ENCODE results near the gene NAP1L1. TPM values are rescaled to one million over a fixed set of nuclear protein-coding genes. Genes with fewer than 3 reads are reported as not detected.

NAP1L1 gene
- total and polyA plus RNA-seq, 2 experiments from 2014 or later, result 658 to 996 TPM

DNA sequence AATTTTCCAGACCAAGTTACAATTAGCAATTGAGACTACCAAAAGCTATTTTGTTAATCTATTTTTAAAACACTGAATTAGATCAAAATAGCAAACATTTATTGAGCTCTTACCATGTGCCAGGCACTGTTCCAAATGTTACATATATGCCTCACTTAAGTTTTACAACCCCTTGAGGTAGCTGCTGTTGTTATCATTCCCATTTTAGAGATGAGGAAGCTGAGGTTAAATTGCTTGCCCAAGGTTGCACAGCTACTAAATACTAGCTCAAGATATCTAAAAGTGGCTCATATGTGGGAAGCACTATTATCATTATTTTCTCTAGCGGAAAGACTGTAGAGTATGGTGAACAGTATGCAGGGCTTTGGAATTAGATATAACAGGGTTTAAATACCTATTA, 19.5 kb upstream of the NAP1L1 start:
- no peaks in the 10 kb centered on the region for H3K9me3 Mint-ChIP-seq
- no peak overlapping the region for H3K27ac Mint-ChIP-seq
- Histone ChIP-seq H3K27me3 (ENCODE audit: insufficient read depth) (no peaks in the 10 kb centered on the region), H3K79me2 (replicated peaks; ENCODE audit: insufficient read depth) (no peaks in the 10 kb centered on the region), H3K9me2 (ENCODE audit: insufficient read depth) (no peaks in the 10 kb centered on the region), H4K20me1 (replicated peaks; ENCODE audit: insufficient read depth) (no peaks in the 10 kb centered on the region), H3K36me3 (ENCODE audit: insufficient read depth) (no peaks in the 10 kb centered on the region), H3K4me2 (no peak overlapping the region), H3F3A (replicated peaks; ENCODE audit: low read depth) (no peaks in the 10 kb centered on the region), H2AFZ (no peak overlapping the region), H3K4me1 (ENCODE audit: insufficient read depth) (no peaks in the 10 kb centered on the region), H3K4me3 (no peak overlapping the region), H3K27ac (ENCODE audit: low read depth) (0 out of 2 replicates have a peak overlapping the region, but pooled peaks have one; percentile 48)
- TF ChIP-seq POLR2AphosphoS5 (IDR thresholded peaks at IDR 0.05; ENCODE audit: low read depth) (no peak), ZNF331 (CRISPR knock-in tag; IDR thresholded peaks at IDR 0.05; ENCODE audit: low read depth) (no peak), EZH2 (IDR thresholded peaks at IDR 0.05; ENCODE audit: low read depth, unreplicated experiment) (no peak), STAT1 (IDR thresholded peaks at IDR 0.05; ENCODE audit: unreplicated experiment) (no peak), CREB1 (CRISPR knock-in tag; IDR thresholded peaks at IDR 0.05; ENCODE audit: low read depth) (no peak), JUNB (IDR thresholded peaks at IDR 0.05; ENCODE audit: unreplicated experiment) (no peak), NANOG (IDR thresholded peaks at IDR 0.05; ENCODE audit: borderline replicate concordance) (no peak), ZNF114 (CRISPR knock-in tag; IDR thresholded peaks at IDR 0.05) (no peak), EZH2phosphoT487 (IDR thresholded peaks at IDR 0.05; ENCODE audit: unreplicated experiment) (no peak)
- TF ChIP-seq, protein P1, sequence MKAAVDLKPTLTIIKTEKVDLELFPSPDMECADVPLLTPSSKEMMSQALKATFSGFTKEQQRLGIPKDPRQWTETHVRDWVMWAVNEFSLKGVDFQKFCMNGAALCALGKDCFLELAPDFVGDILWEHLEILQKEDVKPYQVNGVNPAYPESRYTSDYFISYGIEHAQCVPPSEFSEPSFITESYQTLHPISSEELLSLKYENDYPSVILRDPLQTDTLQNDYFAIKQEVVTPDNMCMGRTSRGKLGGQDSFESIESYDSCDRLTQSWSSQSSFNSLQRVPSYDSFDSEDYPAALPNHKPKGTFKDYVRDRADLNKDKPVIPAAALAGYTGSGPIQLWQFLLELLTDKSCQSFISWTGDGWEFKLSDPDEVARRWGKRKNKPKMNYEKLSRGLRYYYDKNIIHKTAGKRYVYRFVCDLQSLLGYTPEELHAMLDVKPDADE (IDR thresholded peaks at IDR 0.05), result no peak
- TF ChIP-seq, protein P2, sequence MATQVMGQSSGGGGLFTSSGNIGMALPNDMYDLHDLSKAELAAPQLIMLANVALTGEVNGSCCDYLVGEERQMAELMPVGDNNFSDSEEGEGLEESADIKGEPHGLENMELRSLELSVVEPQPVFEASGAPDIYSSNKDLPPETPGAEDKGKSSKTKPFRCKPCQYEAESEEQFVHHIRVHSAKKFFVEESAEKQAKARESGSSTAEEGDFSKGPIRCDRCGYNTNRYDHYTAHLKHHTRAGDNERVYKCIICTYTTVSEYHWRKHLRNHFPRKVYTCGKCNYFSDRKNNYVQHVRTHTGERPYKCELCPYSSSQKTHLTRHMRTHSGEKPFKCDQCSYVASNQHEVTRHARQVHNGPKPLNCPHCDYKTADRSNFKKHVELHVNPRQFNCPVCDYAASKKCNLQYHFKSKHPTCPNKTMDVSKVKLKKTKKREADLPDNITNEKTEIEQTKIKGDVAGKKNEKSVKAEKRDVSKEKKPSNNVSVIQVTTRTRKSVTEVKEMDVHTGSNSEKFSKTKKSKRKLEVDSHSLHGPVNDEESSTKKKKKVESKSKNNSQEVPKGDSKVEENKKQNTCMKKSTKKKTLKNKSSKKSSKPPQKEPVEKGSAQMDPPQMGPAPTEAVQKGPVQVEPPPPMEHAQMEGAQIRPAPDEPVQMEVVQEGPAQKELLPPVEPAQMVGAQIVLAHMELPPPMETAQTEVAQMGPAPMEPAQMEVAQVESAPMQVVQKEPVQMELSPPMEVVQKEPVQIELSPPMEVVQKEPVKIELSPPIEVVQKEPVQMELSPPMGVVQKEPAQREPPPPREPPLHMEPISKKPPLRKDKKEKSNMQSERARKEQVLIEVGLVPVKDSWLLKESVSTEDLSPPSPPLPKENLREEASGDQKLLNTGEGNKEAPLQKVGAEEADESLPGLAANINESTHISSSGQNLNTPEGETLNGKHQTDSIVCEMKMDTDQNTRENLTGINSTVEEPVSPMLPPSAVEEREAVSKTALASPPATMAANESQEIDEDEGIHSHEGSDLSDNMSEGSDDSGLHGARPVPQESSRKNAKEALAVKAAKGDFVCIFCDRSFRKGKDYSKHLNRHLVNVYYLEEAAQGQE (IDR thresholded peaks at IDR 0.05; ENCODE audit: unreplicated experiment), result no peak
- TF ChIP-seq, protein P3, sequence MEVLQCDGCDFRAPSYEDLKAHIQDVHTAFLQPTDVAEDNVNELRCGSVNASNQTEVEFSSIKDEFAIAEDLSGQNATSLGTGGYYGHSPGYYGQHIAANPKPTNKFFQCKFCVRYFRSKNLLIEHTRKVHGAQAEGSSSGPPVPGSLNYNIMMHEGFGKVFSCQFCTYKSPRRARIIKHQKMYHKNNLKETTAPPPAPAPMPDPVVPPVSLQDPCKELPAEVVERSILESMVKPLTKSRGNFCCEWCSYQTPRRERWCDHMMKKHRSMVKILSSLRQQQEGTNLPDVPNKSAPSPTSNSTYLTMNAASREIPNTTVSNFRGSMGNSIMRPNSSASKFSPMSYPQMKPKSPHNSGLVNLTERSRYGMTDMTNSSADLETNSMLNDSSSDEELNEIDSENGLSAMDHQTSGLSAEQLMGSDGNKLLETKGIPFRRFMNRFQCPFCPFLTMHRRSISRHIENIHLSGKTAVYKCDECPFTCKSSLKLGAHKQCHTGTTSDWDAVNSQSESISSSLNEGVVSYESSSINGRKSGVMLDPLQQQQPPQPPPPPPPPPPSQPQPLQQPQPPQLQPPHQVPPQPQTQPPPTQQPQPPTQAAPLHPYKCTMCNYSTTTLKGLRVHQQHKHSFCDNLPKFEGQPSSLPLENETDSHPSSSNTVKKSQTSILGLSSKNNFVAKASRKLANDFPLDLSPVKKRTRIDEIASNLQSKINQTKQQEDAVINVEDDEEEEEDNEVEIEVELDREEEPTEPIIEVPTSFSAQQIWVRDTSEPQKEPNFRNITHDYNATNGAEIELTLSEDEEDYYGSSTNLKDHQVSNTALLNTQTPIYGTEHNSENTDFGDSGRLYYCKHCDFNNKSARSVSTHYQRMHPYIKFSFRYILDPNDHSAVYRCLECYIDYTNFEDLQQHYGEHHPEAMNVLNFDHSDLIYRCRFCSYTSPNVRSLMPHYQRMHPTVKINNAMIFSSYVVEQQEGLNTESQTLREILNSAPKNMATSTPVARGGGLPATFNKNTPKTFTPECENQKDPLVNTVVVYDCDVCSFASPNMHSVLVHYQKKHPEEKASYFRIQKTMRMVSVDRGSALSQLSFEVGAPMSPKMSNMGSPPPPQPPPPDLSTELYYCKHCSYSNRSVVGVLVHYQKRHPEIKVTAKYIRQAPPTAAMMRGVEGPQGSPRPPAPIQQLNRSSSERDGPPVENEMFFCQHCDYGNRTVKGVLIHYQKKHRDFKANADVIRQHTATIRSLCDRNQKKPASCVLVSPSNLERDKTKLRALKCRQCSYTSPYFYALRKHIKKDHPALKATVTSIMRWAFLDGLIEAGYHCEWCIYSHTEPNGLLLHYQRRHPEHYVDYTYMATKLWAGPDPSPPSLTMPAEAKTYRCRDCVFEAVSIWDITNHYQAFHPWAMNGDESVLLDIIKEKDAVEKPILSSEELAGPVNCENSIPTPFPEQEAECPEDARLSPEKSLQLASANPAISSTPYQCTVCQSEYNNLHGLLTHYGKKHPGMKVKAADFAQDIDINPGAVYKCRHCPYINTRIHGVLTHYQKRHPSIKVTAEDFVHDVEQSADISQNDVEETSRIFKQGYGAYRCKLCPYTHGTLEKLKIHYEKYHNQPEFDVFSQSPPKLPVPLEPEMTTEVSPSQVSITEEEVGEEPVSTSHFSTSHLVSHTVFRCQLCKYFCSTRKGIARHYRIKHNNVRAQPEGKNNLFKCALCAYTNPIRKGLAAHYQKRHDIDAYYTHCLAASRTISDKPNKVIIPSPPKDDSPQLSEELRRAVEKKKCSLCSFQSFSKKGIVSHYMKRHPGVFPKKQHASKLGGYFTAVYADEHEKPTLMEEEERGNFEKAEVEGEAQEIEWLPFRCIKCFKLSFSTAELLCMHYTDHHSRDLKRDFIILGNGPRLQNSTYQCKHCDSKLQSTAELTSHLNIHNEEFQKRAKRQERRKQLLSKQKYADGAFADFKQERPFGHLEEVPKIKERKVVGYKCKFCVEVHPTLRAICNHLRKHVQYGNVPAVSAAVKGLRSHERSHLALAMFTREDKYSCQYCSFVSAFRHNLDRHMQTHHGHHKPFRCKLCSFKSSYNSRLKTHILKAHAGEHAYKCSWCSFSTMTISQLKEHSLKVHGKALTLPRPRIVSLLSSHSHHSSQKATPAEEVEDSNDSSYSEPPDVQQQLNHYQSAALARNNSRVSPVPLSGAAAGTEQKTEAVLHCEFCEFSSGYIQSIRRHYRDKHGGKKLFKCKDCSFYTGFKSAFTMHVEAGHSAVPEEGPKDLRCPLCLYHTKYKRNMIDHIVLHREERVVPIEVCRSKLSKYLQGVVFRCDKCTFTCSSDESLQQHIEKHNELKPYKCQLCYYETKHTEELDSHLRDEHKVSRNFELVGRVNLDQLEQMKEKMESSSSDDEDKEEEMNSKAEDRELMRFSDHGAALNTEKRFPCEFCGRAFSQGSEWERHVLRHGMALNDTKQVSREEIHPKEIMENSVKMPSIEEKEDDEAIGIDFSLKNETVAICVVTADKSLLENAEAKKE (CRISPR knock-in tag; IDR thresholded peaks at IDR 0.05), result no peak
- TF ChIP-seq, protein P4, sequence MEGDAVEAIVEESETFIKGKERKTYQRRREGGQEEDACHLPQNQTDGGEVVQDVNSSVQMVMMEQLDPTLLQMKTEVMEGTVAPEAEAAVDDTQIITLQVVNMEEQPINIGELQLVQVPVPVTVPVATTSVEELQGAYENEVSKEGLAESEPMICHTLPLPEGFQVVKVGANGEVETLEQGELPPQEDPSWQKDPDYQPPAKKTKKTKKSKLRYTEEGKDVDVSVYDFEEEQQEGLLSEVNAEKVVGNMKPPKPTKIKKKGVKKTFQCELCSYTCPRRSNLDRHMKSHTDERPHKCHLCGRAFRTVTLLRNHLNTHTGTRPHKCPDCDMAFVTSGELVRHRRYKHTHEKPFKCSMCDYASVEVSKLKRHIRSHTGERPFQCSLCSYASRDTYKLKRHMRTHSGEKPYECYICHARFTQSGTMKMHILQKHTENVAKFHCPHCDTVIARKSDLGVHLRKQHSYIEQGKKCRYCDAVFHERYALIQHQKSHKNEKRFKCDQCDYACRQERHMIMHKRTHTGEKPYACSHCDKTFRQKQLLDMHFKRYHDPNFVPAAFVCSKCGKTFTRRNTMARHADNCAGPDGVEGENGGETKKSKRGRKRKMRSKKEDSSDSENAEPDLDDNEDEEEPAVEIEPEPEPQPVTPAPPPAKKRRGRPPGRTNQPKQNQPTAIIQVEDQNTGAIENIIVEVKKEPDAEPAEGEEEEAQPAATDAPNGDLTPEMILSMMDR (conservative IDR thresholded peaks at IDR 0.05; ENCODE audit: low read depth in 2 of 2), result no peak
- ATAC-seq, result no peak
- H3K4me1 Mint-ChIP-seq, result peaks cover 16% of the 10 kb centered on the region
- peaks cover 4% of the 10 kb centered on the region for H3K27me3 Mint-ChIP-seq (ENCODE audit: insufficient read depth, low read depth, poor library complexity)
- no peak for DNase-seq (ENCODE audit: low spot score)
- H3K36me3 Mint-ChIP-seq (ENCODE audit: low read depth), result no peaks in the 10 kb centered on the region
- H3K4me3 Mint-ChIP-seq, result no peak overlapping the region
